Common myeloid progenitor, CD34-positive (primary cell): ENCODE results near the gene SDK1.

Experiments used
- CTCF ChIA-PET: fragments of 350-600 bp; sonication (Branson Sonifier 250); formaldehyde crosslinking; loops from one replicate; lab custom pipeline; 2021; ENCODE audit warnings: antibody characterized with exemption; lab: Charles Lee
- POLR2A ChIA-PET: fragments of 350-600 bp; sonication (Branson Sonifier 250); formaldehyde crosslinking; loops from one replicate; lab custom pipeline; 2021; ENCODE audit warnings: antibody characterized with exemption; lab: Charles Lee
- DNase-seq, 3 donors: peaks; one replicate each; pipeline versions ENCODE4 v3.0.0 to v3.0.0-alpha.2; 2013
- H3K27ac ChIP-seq, 2 experiments: 1 replicate in 1 of 2; 2 replicates in 1 of 2; pipeline ENCODE4 v1.7.0; 2013; ENCODE audit warnings: inconsistent platforms in 2 of 2, low read length in 2 of 2, mild to moderate bottlenecking in 2 of 2, low read depth in 1 of 2, moderate library complexity in 1 of 2; ENCODE audit not compliant: severe bottlenecking in 2 of 2, insufficient read depth in 1 of 2, poor library complexity in 1 of 2
- H3K27me3 ChIP-seq, 5 experiments: replicated peaks in 2 of 5; 1 replicate in 3 of 5; 2 replicates in 2 of 5; pipeline versions ENCODE4 v1.6.1 to v1.7.0; 2013; ENCODE audit warnings: low read length in 4 of 5, mild to moderate bottlenecking in 2 of 5, moderate library complexity in 2 of 5, inconsistent platforms in 1 of 5; ENCODE audit not compliant: insufficient read depth in 5 of 5, control insufficient read depth in 4 of 5
- H3K36me3 ChIP-seq, 4 experiments: 1 replicate in 2 of 4; 2 replicates in 2 of 4; pipeline versions ENCODE4 v1.6.1 to v1.7.0; 2013; ENCODE audit warnings: low read length in 3 of 4, control low read depth in 1 of 4, mild to moderate bottlenecking in 1 of 4; ENCODE audit not compliant: control insufficient read depth in 4 of 4, insufficient read depth in 4 of 4
- H3K4me1 ChIP-seq, 4 experiments: 1 replicate in 3 of 4; 2 replicates in 1 of 4; pipeline versions ENCODE4 v1.6.1 to v1.7.1; 2013; ENCODE audit warnings: low read length in 3 of 4, mild to moderate bottlenecking in 3 of 4, control low read depth in 1 of 4, inconsistent platforms in 1 of 4, moderate library complexity in 1 of 4; ENCODE audit not compliant: control insufficient read depth in 4 of 4, insufficient read depth in 4 of 4; ENCODE audit errors: control extremely low read depth in 1 of 4
- H3K4me3 ChIP-seq, 7 experiments: 1 replicate in 4 of 7; 2 replicates in 3 of 7; pipeline versions ENCODE4 v1.5.1 to v1.7.0; 2013; ENCODE audit warnings: mild to moderate bottlenecking in 7 of 7, low read length in 6 of 7, moderate library complexity in 6 of 7, inconsistent platforms in 2 of 7, low read depth in 2 of 7, control low read depth in 1 of 7; ENCODE audit not compliant: insufficient read depth in 4 of 7, control insufficient read depth in 1 of 7; ENCODE audit errors: extremely low read depth in 1 of 7
- H3K9me3 ChIP-seq, 5 experiments: 1 replicate in 4 of 5; 2 replicates in 1 of 5; pipeline versions ENCODE4 v1.6.1 to v1.7.1; 2013; ENCODE audit warnings: low read length in 4 of 5, mild to moderate bottlenecking in 2 of 5, inconsistent platforms in 1 of 5, low read depth in 1 of 5, moderate library complexity in 1 of 5; ENCODE audit not compliant: control insufficient read depth in 4 of 5, insufficient read depth in 2 of 5; ENCODE audit errors: control extremely low read depth in 1 of 5
- WGBS: methylation state at CpG from one replicate; pipeline ENCODE4 v1.1.5; 2013; ENCODE audit not compliant: insufficient coverage; 5-methylcytosine and 5-hydroxymethylcytosine counted together

Gene SDK1

GRCh38 chr7:4001742-4002141 lies 700.7 kb downstream of the SDK1 start:
- no peaks in the 10 kb centered on the region for H3K9me3 ChIP-seq
- H3K36me3 ChIP-seq, result no peaks in the 10 kb centered on the region
- DNase-seq, result no peak
- no peaks in the 10 kb centered on the region for H3K4me1 ChIP-seq
- H3K27ac ChIP-seq, result no peak overlapping the region
- ChIA-PET POLR2A (no interaction called here), CTCF (no interaction called here)
- no peak overlapping the region for H3K4me3 ChIP-seq
- peaks cover 0 to 3% (median 0%) of the 10 kb centered on the region in 5 experiments for H3K27me3 ChIP-seq
- 89% methylated on average over 3 of the region's 4 CpGs for WGBS

GRCh38 chr7:4003503-4003902 lies 702.5 kb downstream of the SDK1 start:
- H3K27ac ChIP-seq, result no peak overlapping the region
- no peaks in the 10 kb centered on the region for H3K4me1 ChIP-seq
- no peaks in the 10 kb centered on the region for H3K36me3 ChIP-seq
- DNase-seq, result no peak
- no peaks in the 10 kb centered on the region for H3K9me3 ChIP-seq
- ChIA-PET CTCF (no interaction called here), POLR2A (no interaction called here)
- H3K4me3 ChIP-seq, result no peak overlapping the region
- 97% methylated on average over 7 of the region's 9 CpGs for WGBS
- peaks cover 0 to 2% (median 0%) of the 10 kb centered on the region in 5 experiments for H3K27me3 ChIP-seq

- Histone ChIP-seq H3K27ac (no peak overlapping the region), H3K36me3 (no peaks in the 10 kb centered on the region), H3K27me3 (peaks cover 0 to 8% (median 0%) of the 10 kb centered on the region in 5 experiments), H3K4me3 (no peak overlapping the region), H3K4me1 (no peaks in the 10 kb centered on the region), H3K9me3 (no peaks in the 10 kb centered on the region)
- CTCF ChIA-PET, result no interaction called here
- 94% methylated on average over 10 of the region's 11 CpGs for WGBS
- POLR2A ChIA-PET, result no interaction called here
- DNase-seq, result no peak
Measured at GRCh38 chr7:4006687-4007086, 705.6 kb downstream of the SDK1 start.

- CTCF ChIA-PET, result no interaction called here
- Histone ChIP-seq H3K36me3 (no peaks in the 10 kb centered on the region), H3K27ac (no peak overlapping the region), H3K9me3 (no peaks in the 10 kb centered on the region), H3K4me1 (no peaks in the 10 kb centered on the region), H3K4me3 (no peak overlapping the region), H3K27me3 (peaks cover 0 to 9% (median 0%) of the 10 kb centered on the region in 5 experiments)
- WGBS, result 95% methylated on average over 13 of the region's 16 CpGs
- DNase-seq, result no peak
- POLR2A ChIA-PET, result no interaction called here
Measured at GRCh38 chr7:4009211-4010060, 708.4 kb downstream of the SDK1 start.

GRCh38 chr7:4010061-4010605 lies 709.1 kb downstream of the SDK1 start:
- DNase-seq, result no peak
- ChIA-PET CTCF (no interaction called here), POLR2A (no interaction called here)
- H3K27ac ChIP-seq, result no peak overlapping the region
- peaks cover 0 to 9% (median 0%) of the 10 kb centered on the region in 5 experiments for H3K27me3 ChIP-seq
- no peaks in the 10 kb centered on the region for H3K4me1 ChIP-seq
- H3K4me3 ChIP-seq, result no peak overlapping the region
- no peaks in the 10 kb centered on the region for H3K9me3 ChIP-seq
- H3K36me3 ChIP-seq, result no peaks in the 10 kb centered on the region
- WGBS, result 96% methylated on average over 7 of the region's 13 CpGs

- CTCF ChIA-PET, result no interaction called here
- WGBS, result 88% methylated on average over 28 of the region's 30 CpGs
Measured at GRCh38 chr7:4010923-4011656, 710.0 kb downstream of the SDK1 start.

GRCh38 chr7:4013793-4014192 lies 712.7 kb downstream of the SDK1 start:
- no peaks in the 10 kb centered on the region for H3K36me3 ChIP-seq
- POLR2A ChIA-PET, result no interaction called here
- H3K9me3 ChIP-seq, result peaks cover 0 to 12% (median 6%) of the 10 kb centered on the region in 5 experiments
- H3K27me3 ChIP-seq, result peaks cover 0 to 9% (median 0%) of the 10 kb centered on the region in 5 experiments
- 50% methylated on average over 7 of the region's 10 CpGs for WGBS
- CTCF ChIA-PET, result no interaction called here
- DNase-seq, result no peak
- H3K4me3 ChIP-seq, result no peak overlapping the region
- H3K4me1 ChIP-seq, result no peaks in the 10 kb centered on the region
- no peak overlapping the region for H3K27ac ChIP-seq

More at GRCh38 chr7:4010923-4011656, 710.0 kb downstream of the SDK1 start:
- no peak overlapping the region for H3K4me3 ChIP-seq
- no peak for DNase-seq
- POLR2A ChIA-PET, result no interaction called here
- peaks cover 0 to under 1% (median 0%) of the 10 kb centered on the region in 5 experiments for H3K9me3 ChIP-seq
- H3K4me1 ChIP-seq, result no peaks in the 10 kb centered on the region
- H3K27ac ChIP-seq, result no peak overlapping the region
- H3K27me3 ChIP-seq, result peaks cover 0 to 9% (median 0%) of the 10 kb centered on the region in 5 experiments
- no peaks in the 10 kb centered on the region for H3K36me3 ChIP-seq
